Loucy (cell line): ENCODE measurements around the gene PEAR1.
A peak's percentile ranks its signal among the peaks of the same experiment; 100 is the strongest.

Experiments used
- H2AFZ ChIP-seq: fragments of 200-600 bp; sonication (generic); 2 replicates; pipeline ENCODE4 v1.6.0; 2016; ENCODE audit warnings: antibody characterized with exemption, mild to moderate bottlenecking, low read length, moderate library complexity
- H3F3A ChIP-seq: fragments of 200-600 bp; 2 replicates; pipeline ENCODE4 v1.6.0; 2016; ENCODE audit warnings: antibody characterized with exemption, low read depth, mild to moderate bottlenecking
- H3K27me3 ChIP-seq: fragments of 200-600 bp; sonication (generic); 2 replicates; pipeline ENCODE4 v1.6.1; 2014; ENCODE audit warnings: low read length, mild to moderate bottlenecking; ENCODE audit not compliant: insufficient read depth, poor library complexity, severe bottlenecking
- H3K36me3 ChIP-seq: fragments of 200-600 bp; sonication (generic); 2 replicates; pipeline ENCODE4 v1.6.1; 2016; ENCODE audit warnings: low read length; ENCODE audit not compliant: insufficient read depth
- H3K4me1 ChIP-seq: fragments of 200-600 bp; sonication (generic); 2 replicates; pipeline ENCODE4 v1.5.1; 2014; ENCODE audit warnings: low read length, mild to moderate bottlenecking; ENCODE audit not compliant: insufficient read depth, poor library complexity, severe bottlenecking
- H3K4me2 ChIP-seq: fragments of 200-600 bp; sonication (generic); 2 replicates; pipeline ENCODE4 v1.6.0; 2014; ENCODE audit warnings: antibody characterized with exemption, low read length, low read depth, mild to moderate bottlenecking; ENCODE audit not compliant: poor library complexity, severe bottlenecking
- H3K4me3 ChIP-seq: fragments of 200-600 bp; sonication (generic); 2 replicates; pipeline ENCODE4 v1.5.1; 2014; ENCODE audit warnings: low read length, mild to moderate bottlenecking, mixed read lengths; ENCODE audit not compliant: poor library complexity, severe bottlenecking
- H3K79me2 ChIP-seq: fragments of 200-600 bp; sonication (generic); 2 replicates; pipeline ENCODE4 v1.6.1; 2014; ENCODE audit warnings: low read length; ENCODE audit not compliant: insufficient read depth
- H3K9ac ChIP-seq: fragments of 200-600 bp; sonication (generic); 2 replicates; pipeline ENCODE4 v1.6.0; 2014; ENCODE audit warnings: mild to moderate bottlenecking, low read depth, low read length, moderate library complexity; ENCODE audit not compliant: poor library complexity, severe bottlenecking
- H3K9me2 ChIP-seq: fragments of 200-600 bp; sonication (generic); replicated peaks from 2 replicates; pipeline ENCODE4 v1.6.1; 2016; ENCODE audit warnings: low read depth, low read length, mixed read lengths
- H3K9me3 ChIP-seq: fragments of 200-600 bp; sonication (generic); 2 replicates; pipeline ENCODE4 v1.6.1; 2014; ENCODE audit warnings: mild to moderate bottlenecking, antibody characterized with exemption, low read length, low read depth; ENCODE audit not compliant: insufficient read depth
- H4K20me1 ChIP-seq: fragments of 200-600 bp; sonication (generic); 2 replicates; pipeline ENCODE4 v1.6.0; 2014; ENCODE audit warnings: antibody characterized with exemption, low read length, mild to moderate bottlenecking; ENCODE audit not compliant: insufficient read depth, poor library complexity, severe bottlenecking
- CTCF ChIP-seq: fragments of 200-600 bp; sonication (generic); conservative IDR thresholded peaks from 2 replicates; pipeline ENCODE4 v1.5.1; 2014; ENCODE audit warnings: mild to moderate bottlenecking, antibody characterized with exemption, low read length
- EZH2phosphoT487 ChIP-seq: fragments of 200-600 bp; IDR thresholded peaks from 2 replicates; pipeline ENCODE4 v1.6.1; 2018; ENCODE audit warnings: antibody characterized with exemption, mild to moderate bottlenecking, moderate library complexity, borderline replicate concordance

Gene PEAR1

GRCh38 chr1:156858959-156859522, 34.5 kb upstream of the PEAR1 start, which contains the start of gene INSRR:
Gene INSRR (minus strand): TSS chr1:156859117. CDS start chr1:156858621, 496 bp downstream.
- H2AFZ ChIP-seq = no peak within 1 kb of the TSS
- no peaks in the 10 kb centered on the region for H3F3A ChIP-seq
- TF ChIP-seq EZH2phosphoT487 = no peak
- TF ChIP-seq CTCF = no peak
- H3K79me2 ChIP-seq = no peaks in the 10 kb centered on the region
- no peak within 1 kb of the TSS for H3K9ac ChIP-seq
- H3K4me1 ChIP-seq = peaks cover 29% of the 10 kb centered on the region
- H3K9me3 ChIP-seq = no peaks in the 10 kb centered on the region
- H4K20me1 ChIP-seq = no peaks in the 10 kb centered on the region
- H3K36me3 ChIP-seq = no peaks in the 10 kb centered on the region
- H3K4me3 ChIP-seq = no peak within 1 kb of the TSS
- no peak within 1 kb of the TSS for H3K4me2 ChIP-seq
- H3K27me3 ChIP-seq = no peaks in the 10 kb centered on the region
- no peaks in the 10 kb centered on the region for H3K9me2 ChIP-seq

GRCh38 chr1:156859523-156860112, 33.9 kb upstream of the PEAR1 start:
- H3K9me2 ChIP-seq = no peaks in the 10 kb centered on the region
- H3F3A ChIP-seq = no peaks in the 10 kb centered on the region
- no peaks in the 10 kb centered on the region for H3K36me3 ChIP-seq
- TF ChIP-seq CTCF (no peak), EZH2phosphoT487 (no peak)
- H3K9ac ChIP-seq = no peak overlapping the region
- H3K27me3 ChIP-seq = no peaks in the 10 kb centered on the region
- no peak overlapping the region for H2AFZ ChIP-seq
- H3K4me1 ChIP-seq = peaks cover 32% of the 10 kb centered on the region
- H3K79me2 ChIP-seq = no peaks in the 10 kb centered on the region
- no peaks in the 10 kb centered on the region for H4K20me1 ChIP-seq
- H3K4me2 ChIP-seq = no peak overlapping the region
- no peaks in the 10 kb centered on the region for H3K9me3 ChIP-seq
- no peak overlapping the region for H3K4me3 ChIP-seq

- Histone ChIP-seq H3K79me2 (no peaks in the 10 kb centered on the region), H3F3A (no peaks in the 10 kb centered on the region), H3K36me3 (no peaks in the 10 kb centered on the region), H2AFZ (peak overlapping the region; percentile 82), H4K20me1 (no peaks in the 10 kb centered on the region), H3K4me2 (peak overlapping the region; percentile 59), H3K9me2 (no peaks in the 10 kb centered on the region), H3K4me1 (peaks cover 37% of the 10 kb centered on the region), H3K27me3 (no peaks in the 10 kb centered on the region), H3K9me3 (no peaks in the 10 kb centered on the region), H3K9ac (no peak overlapping the region), H3K4me3 (peak overlapping the region; percentile 55)
- TF ChIP-seq CTCF (peak; percentile 35), EZH2phosphoT487 (no peak)
Observed at GRCh38 chr1:156860113-156860627, 33.3 kb upstream of the PEAR1 start.
